Liver (tissue), 3 donors: ENCODE measurements around the gene PHETA1.

Experiments used
- RAD21 ChIP-seq, 2 donors: IDR thresholded peaks; 2 replicates each; pipeline ENCODE4 v1.6.1; 2016; ENCODE audit warnings: antibody characterized with exemption in 2 of 2, mild to moderate bottlenecking in 2 of 2
- SP1 ChIP-seq: IDR thresholded peaks from 2 replicates; pipeline ENCODE4 v1.6.1; 2018; ENCODE audit warnings: antibody characterized with exemption, mild to moderate bottlenecking
- TAF1 ChIP-seq: conservative IDR thresholded peaks from 2 replicates; pipeline ENCODE4 v1.6.1; 2016; ENCODE audit warnings: antibody characterized with exemption, mild to moderate bottlenecking
- YY1 ChIP-seq: IDR thresholded peaks from 2 replicates; pipeline ENCODE4 v1.6.1; 2016; ENCODE audit warnings: antibody characterized with exemption, mild to moderate bottlenecking
- TF ChIP-seq, protein P1 (sequence below): fragments of 150-350 bp; IDR thresholded peaks from 2 replicates; pipeline ENCODE4 v1.5.1; 2017; ENCODE audit warnings: improper control_type of control experiment, low read depth, low read length; ENCODE audit not compliant: missing input control
- TF ChIP-seq, protein P2 (sequence below): IDR thresholded peaks from 2 replicates; pipeline ENCODE4 v1.6.1; 2016; ENCODE audit warnings: antibody characterized with exemption
- TF ChIP-seq, protein P3 (sequence below): IDR thresholded peaks from 2 replicates; pipeline ENCODE4 v1.6.1; 2016; ENCODE audit warnings: antibody characterized with exemption
- donor health status: healthy.
- donor health status: healthy.

DNA sequence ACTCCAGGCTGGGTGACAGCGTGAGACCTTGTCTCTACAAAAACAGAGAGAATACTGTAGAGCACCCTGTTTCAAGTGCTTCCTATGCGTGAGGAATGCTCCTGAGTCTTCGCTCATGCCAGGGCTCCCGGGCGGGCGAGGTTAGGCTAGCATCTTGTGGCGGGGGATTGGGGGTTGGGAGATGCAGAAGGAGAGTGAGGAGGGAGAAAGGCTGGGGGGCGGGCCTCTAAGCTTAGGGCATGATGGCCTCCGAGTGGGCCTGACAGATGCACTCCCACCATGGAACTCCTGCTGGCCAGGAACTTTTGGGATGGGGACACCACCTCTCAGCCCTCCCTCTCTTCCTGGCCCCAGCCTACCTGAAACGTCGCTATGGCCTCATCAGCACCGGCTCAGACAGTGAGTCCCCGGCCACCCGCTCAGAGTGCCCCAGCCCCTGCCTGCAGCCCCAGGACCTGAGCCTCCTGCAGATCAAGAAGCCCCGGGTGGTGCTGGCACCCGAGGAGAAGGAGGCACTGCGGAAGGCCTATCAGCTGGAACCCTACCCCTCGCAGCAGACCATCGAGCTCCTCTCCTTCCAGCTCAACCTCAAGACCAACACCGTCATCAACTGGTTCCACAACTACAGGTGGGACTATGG, 27.3 kb downstream of the PHETA1 start:
- TF ChIP-seq, protein P1, sequence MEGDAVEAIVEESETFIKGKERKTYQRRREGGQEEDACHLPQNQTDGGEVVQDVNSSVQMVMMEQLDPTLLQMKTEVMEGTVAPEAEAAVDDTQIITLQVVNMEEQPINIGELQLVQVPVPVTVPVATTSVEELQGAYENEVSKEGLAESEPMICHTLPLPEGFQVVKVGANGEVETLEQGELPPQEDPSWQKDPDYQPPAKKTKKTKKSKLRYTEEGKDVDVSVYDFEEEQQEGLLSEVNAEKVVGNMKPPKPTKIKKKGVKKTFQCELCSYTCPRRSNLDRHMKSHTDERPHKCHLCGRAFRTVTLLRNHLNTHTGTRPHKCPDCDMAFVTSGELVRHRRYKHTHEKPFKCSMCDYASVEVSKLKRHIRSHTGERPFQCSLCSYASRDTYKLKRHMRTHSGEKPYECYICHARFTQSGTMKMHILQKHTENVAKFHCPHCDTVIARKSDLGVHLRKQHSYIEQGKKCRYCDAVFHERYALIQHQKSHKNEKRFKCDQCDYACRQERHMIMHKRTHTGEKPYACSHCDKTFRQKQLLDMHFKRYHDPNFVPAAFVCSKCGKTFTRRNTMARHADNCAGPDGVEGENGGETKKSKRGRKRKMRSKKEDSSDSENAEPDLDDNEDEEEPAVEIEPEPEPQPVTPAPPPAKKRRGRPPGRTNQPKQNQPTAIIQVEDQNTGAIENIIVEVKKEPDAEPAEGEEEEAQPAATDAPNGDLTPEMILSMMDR = no peak
- TF ChIP-seq, protein P2, sequence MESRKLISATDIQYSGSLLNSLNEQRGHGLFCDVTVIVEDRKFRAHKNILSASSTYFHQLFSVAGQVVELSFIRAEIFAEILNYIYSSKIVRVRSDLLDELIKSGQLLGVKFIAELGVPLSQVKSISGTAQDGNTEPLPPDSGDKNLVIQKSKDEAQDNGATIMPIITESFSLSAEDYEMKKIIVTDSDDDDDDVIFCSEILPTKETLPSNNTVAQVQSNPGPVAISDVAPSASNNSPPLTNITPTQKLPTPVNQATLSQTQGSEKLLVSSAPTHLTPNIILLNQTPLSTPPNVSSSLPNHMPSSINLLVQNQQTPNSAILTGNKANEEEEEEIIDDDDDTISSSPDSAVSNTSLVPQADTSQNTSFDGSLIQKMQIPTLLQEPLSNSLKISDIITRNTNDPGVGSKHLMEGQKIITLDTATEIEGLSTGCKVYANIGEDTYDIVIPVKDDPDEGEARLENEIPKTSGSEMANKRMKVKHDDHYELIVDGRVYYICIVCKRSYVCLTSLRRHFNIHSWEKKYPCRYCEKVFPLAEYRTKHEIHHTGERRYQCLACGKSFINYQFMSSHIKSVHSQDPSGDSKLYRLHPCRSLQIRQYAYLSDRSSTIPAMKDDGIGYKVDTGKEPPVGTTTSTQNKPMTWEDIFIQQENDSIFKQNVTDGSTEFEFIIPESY = no peak
- TF ChIP-seq RAD21 (IDR thresholded peaks at IDR 0.05) (no peak), TAF1 (no peak), YY1 (no peak), SP1 (no peak)
- TF ChIP-seq, protein P3, sequence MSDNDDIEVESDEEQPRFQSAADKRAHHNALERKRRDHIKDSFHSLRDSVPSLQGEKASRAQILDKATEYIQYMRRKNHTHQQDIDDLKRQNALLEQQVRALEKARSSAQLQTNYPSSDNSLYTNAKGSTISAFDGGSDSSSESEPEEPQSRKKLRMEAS = no peak
